ENCODE measurements around the gene NKTR. TPM values are rescaled to one million over a fixed set of nuclear protein-coding genes. Genes with fewer than 3 reads are reported as not detected.

NKTR gene
- total and polyA plus RNA-seq, 2 experiments from 2014 or later = 81.3 to 117 TPM

GRCh38 chr3:42680806-42681205, 80.3 kb downstream of the NKTR start:
- DNase-seq (ENCODE audit: low spot score) = no peak
- no peak overlapping the region for H3K27ac Mint-ChIP-seq
- peaks cover 2% of the 10 kb centered on the region; the same call in 2 of the 3 replicates for H3K4me1 Mint-ChIP-seq

More at GRCh38 chr3:42680806-42681205, 80.3 kb downstream of the NKTR start:
- Mint-ChIP-seq H3K27me3 (ENCODE audit: insufficient read depth, low read depth, poor library complexity) (no peaks in the 10 kb centered on the region), H3K36me3 (ENCODE audit: low read depth) (no peaks in the 10 kb centered on the region), H3K9me3 (peaks cover 8% of the 10 kb centered on the region; the same call in 1 of the 3 replicates), H3K4me3 (no peak overlapping the region)
- Histone ChIP-seq H3F3A (replicated peaks; ENCODE audit: low read depth) (no peaks in the 10 kb centered on the region), H3K4me2 (no peak overlapping the region), H3K79me2 (replicated peaks; ENCODE audit: insufficient read depth) (no peaks in the 10 kb centered on the region), H3K36me3 (ENCODE audit: insufficient read depth) (no peaks in the 10 kb centered on the region), H3K27me3 (ENCODE audit: insufficient read depth) (no peaks in the 10 kb centered on the region), H4K20me1 (replicated peaks; ENCODE audit: insufficient read depth) (no peaks in the 10 kb centered on the region), H3K4me3 (no peak overlapping the region), H3K27ac (ENCODE audit: low read depth) (no peak overlapping the region), H3K4me1 (ENCODE audit: insufficient read depth) (no peaks in the 10 kb centered on the region), H2AFZ (no peak overlapping the region), H3K9me2 (ENCODE audit: insufficient read depth) (no peaks in the 10 kb centered on the region)
- no peak for ATAC-seq
- TF ChIP-seq ETS1 (IDR thresholded peaks at IDR 0.05) (no peak), ZNF462 (CRISPR knock-in tag; IDR thresholded peaks at IDR 0.05) (no peak), POLR2AphosphoS5 (IDR thresholded peaks at IDR 0.05; ENCODE audit: low read depth) (no peak), REST (IDR thresholded peaks at IDR 0.05; ENCODE audit: unreplicated experiment) (no peak), ZNF114 (CRISPR knock-in tag; IDR thresholded peaks at IDR 0.05) (no peak), CTCF (conservative IDR thresholded peaks at IDR 0.05; ENCODE audit: low read depth in 2 of 2) (no peak), JUNB (IDR thresholded peaks at IDR 0.05; ENCODE audit: unreplicated experiment) (no peak), CREB1 (CRISPR knock-in tag; IDR thresholded peaks at IDR 0.05; ENCODE audit: low read depth) (no peak), NANOG (IDR thresholded peaks at IDR 0.05; ENCODE audit: borderline replicate concordance) (no peak), ZNF331 (CRISPR knock-in tag; IDR thresholded peaks at IDR 0.05; ENCODE audit: low read depth) (no peak), STAT1 (IDR thresholded peaks at IDR 0.05; ENCODE audit: unreplicated experiment) (no peak), EZH2phosphoT487 (IDR thresholded peaks at IDR 0.05; ENCODE audit: unreplicated experiment) (no peak), EZH2 (IDR thresholded peaks at IDR 0.05; ENCODE audit: low read depth, unreplicated experiment) (no peak)

Measured in GM23338 (cell line).